GM19351 (cell line): ENCODE measurements around the gene GATAD2B.
"Not testable (repeated sequence)": the region's sequence is repeated elsewhere in the genome, so short reads cannot be mapped to it uniquely, and the experiment has no call there.

Source experiments
- ATAC-seq: cut with Tn5 transposase; IDR thresholded peaks from one replicate; pipeline ENCODE4 v1.9.1; 2021; ENCODE audit warnings: mild to moderate bottlenecking, moderate library complexity; ENCODE audit not compliant: unreplicated experiment

The GATAD2B gene

DNA sequence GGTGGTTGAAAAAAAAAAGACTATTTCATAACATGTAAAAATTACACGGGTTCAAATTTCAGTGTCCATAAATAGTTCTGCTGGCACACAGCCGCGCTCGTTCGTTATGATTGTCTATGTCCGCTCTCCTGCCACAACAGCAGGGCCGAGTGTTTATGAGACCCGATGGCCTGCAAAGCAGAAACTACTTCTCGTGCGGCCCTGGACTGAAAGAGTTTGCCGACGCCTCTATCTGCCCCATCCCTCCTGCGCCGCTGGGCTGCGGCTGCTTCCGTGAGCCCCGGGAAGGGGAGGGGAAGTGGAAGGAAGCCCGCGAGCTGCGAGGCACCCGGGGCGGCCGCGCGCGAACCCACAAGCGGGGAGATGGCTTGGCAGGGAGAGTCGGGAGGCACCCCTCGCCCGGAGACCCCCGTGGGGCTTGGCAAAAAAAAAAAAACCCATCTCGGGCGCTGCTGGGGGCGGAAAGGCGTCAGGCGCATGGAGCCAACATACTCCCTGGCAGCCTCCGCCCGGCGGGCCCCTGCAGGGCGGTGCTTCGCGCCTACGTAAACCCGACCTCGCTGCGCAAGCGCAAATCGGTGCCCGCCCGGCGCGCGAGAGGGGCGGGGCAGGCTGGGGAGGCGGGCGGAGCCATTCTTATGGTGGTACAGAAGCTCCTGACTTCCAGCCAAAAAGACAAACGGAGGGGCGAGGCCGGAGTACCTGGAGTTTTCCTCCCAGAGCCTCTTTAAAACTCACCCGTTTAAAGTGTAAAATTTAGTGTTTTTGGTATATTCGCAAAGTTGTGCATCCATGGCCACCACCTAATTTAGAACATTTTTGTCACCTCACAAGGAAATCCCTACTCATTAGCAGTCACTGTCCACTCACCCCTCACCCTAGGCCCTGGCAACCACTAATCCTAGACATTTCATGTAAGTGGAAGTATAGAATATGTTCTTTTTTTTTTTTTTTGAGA is 139.3 kb downstream of the GATAD2B start:
- peak; percentile 83 for ATAC-seq

DNA sequence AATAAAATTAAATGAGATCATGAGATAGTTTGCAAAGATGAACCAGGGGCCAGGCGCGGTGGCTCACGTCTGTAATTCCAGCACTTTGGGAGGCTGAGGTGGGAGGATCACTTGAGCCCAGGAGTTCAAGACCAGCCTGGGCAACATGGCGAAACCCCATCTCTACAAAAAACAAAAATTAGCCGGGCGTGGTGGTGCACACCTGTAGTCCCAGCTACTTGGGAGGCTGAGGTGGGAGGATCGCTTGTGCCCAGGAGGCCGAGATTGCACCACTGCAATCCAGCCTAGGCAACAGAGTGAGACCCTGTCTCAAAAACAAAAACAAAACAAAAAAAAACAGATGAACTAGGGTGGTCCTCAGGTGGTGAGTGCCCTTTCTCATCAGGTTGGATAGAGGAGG is 140.1 kb downstream of the GATAD2B start:
- not testable (repeated sequence) for ATAC-seq

DNA sequence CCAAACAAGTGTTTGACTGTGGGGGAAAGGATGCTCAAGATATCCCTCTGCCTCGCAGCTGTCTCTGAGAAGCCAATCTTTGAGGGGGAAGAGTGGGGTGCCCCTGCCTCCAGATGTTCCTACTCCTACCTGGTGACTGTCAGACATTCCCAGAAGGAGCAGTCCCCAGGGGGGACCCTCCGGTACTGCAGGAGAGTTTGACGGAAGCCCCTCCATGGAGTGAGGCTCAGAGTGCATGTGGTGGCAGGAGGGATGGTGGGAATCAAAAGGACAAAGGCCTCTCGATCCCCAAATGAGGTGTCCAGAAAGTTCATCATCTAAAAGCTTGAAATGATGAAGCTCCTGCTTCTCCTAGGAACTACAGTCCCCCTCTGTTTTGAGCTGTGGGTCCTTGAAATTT is 142.2 kb downstream of the GATAD2B start:
- ATAC-seq: no peak

DNA sequence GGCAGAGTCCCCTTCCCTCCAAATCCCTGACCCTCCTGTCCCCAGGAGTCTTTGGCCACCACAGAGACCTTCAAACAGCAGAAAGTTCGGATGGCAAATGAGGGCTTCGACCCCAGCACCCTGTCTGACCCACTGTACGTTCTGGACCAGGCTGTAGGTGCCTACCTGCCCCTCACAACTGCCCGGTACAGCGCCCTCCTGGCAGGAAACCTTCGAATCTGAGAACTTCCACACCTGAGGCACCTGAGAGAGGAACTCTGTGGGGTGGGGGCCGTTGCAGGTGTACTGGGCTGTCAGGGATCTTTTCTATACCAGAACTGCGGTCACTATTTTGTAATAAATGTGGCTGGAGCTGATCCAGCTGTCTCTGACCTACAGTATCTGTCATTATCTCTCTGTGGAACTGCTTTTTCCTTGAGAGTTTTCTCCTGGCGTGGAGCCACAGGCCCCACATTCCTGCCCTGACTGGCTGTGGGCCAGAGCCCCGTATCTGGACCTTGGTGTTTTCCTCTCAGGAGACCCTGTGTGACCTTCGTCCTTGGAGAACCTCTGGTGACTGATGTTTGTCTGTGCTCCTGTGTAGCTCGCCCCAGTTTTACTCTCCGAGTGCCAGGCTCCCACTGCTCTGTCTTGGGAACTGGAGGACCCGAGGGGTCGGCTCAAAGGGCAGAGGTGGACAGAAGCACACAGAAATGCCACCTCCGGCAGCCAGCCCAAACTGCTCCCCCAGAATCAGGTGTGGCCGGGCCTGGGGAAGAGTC is 142.8 kb downstream of the GATAD2B start:
- ATAC-seq: no peak

DNA sequence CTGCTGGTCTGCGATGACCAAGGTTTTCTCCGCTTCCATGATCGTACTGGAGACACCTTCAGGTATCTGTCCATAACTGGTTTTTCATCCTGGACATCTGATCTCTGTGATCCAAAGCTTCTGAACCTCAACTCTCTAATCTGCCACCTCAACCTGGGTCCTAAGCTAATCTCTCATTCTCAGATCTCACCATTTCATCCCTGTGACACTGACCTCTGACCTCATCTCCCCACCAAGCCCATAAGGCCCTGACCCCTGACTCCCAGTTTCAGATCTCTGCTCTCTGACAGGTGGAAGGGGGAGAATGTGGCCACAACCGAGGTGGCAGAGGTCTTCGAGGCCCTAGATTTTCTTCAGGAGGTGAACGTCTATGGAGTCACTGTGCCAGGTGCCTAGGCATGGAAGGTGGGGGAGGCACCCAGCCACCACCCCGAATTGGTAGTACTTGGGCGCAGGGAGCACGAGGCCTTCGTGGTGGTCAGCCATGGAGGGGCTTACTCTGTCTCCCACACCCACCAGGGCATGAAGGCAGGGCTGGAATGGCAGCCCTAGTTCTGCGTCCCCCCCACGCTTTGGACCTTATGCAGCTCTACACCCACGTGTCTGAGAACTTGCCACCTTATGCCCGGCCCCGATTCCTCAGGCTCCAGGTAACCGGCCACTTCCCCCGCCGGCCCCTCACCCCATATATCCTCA is 143.8 kb downstream of the GATAD2B start:
- ATAC-seq: no peak

DNA sequence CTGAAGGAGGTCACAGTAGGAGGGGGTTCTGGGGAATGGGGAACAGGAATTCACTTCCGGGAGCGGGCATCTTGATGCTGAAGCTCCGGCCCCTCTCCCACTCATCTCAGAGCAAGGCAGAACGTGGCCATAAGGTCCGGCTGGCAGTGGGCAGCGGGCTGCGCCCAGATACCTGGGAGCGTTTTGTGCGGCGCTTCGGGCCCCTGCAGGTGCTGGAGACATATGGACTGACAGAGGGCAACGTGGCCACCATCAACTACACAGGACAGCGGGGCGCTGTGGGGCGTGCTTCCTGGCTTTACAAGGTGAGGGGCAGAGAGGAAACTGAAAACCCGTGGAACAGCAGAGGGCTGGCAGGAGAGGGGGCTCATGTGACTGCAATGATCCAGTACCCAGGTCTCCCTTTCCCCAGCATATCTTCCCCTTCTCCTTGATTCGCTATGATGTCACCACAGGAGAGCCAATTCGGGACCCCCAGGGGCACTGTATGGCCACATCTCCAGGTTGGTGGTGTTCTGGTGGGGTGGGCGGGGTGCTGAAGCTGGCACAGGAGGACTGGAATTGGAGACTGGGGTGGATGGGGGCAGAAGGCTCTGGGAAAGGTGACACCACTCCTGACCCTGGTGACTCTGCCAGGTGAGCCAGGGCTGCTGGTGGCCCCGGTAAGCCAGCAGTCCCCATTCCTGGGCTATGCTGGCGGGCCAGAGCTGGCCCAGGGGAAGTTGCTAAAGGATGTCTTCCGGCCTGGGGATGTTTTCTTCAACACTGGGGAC is 144.5 kb downstream of the GATAD2B start:
- ATAC-seq: no peak

DNA sequence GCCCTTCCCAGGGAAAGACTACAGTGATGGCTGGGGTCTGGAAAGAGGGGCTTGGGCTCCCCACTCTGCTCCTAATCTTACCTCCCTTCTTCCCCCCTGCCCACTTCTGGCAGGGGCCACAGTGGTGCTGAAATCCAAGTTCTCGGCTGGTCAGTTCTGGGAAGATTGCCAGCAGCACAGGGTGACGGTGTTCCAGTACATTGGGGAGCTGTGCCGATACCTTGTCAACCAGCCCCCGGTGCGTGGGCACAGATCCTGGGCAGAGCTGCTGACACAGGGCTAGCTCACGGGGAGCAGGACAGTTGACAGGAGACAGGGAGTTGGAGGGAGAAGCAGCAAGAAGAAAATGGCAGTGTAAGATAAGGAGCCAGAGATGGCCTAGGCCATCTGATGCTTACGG is 145.1 kb downstream of the GATAD2B start:
- ATAC-seq: no peak

DNA sequence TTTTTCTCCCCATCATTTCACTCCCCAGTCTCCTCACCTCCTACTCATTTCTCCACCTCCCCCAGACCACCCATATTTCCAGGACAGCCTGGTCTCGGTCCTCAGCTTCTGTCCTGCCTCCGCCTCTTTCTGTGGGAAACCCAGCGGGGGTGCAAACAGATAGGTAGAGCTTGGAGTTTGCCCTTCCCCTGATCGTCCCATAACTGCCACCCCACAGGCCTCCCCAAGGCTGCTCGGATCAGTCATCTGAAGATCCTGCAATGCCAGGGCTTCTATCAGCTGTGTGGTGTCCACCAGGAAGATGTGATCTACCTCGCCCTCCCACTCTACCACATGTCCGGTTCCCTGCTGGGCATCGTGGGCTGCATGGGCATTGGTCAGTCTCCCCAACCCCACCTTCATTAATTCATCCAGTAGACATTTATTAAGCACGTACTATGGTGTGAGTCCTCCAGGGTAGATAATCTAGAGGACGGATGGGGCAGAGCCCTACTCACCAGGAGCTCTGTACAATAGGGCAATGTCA is 145.9 kb downstream of the GATAD2B start:
- no peak for ATAC-seq

DNA sequence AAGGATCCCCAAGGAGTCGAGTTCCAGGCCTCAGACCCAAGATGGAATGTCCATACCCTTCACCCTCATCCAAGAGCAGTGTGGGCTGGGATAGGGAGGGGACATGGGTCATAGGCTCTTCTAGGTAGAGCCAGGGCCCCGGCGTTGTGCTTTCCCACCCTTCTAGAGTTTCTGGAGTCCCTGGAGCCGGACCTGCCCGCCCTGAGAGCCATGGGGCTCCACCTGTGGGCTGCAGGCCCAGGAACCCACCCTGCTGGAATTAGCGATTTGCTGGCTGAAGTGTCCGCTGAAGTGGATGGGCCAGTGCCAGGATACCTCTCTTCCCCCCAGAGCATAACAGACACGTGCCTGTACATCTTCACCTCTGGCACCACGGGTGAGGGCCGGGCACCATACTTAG is 146.4 kb downstream of the GATAD2B start:
- no peak for ATAC-seq

DNA sequence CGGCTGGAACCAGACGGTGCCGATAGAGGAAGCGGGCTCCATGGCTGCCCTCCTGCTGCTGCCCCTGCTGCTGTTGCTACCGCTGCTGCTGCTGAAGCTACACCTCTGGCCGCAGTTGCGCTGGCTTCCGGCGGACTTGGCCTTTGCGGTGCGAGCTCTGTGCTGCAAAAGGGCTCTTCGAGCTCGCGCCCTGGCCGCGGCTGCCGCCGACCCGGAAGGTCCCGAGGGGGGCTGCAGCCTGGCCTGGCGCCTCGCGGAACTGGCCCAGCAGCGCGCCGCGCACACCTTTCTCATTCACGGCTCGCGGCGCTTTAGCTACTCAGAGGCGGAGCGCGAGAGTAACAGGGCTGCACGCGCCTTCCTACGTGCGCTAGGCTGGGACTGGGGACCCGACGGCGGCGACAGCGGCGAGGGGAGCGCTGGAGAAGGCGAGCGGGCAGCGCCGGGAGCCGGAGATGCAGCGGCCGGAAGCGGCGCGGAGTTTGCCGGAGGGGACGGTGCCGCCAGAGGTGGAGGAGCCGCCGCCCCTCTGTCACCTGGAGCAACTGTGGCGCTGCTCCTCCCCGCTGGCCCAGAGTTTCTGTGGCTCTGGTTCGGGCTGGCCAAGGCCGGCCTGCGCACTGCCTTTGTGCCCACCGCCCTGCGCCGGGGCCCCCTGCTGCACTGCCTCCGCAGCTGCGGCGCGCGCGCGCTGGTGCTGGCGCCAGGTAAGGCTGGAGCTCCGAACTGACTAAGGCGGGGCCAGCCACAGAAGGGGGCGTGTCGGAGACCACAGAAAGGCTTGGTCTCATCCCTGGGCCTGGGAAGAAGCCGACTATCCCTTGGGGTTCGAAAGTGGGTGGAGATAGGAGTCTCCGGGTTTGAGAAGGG is 147.1 kb downstream of the GATAD2B start:
- ATAC-seq: peak; percentile 64

DNA sequence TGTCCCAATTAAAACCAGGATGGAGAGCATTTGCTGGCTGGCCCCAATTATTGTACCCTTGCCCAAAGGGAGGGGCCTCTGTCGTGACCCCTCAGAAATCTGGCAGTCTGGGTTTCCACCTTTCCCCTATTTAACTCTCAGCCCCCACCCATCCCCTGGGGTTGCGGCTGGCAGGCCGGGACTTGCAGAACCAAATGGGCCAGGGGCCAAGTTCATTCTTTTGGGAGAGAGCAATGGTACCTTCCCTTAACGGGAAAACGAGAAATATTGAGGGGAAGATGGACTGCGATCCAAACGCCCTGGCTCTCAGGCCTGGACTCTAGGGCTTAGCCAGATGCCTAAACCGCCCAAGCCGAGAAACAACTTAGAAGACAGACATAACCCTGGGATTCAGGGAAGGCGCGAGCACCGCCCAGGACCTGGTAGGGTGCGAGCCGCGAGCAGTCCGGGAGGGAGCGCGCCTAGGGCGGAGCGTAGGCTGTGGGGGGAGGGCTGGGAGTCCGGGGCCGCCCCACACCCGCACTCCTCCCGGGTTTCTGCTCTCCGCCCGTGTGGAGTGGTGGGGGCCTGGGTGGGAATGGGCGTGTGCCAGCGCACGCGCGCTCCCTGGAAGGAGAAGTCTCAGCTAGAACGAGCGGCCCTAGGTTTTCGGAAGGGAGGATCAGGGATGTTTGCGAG is 147.9 kb downstream of the GATAD2B start, which contains the start of gene SLC27A3:
Gene SLC27A3, plus strand, starts transcription at position 628 of the 678 bp plus-strand sequence. CDS start 91 bp downstream, outside the sequence.
- ATAC-seq: peak; percentile 26

DNA sequence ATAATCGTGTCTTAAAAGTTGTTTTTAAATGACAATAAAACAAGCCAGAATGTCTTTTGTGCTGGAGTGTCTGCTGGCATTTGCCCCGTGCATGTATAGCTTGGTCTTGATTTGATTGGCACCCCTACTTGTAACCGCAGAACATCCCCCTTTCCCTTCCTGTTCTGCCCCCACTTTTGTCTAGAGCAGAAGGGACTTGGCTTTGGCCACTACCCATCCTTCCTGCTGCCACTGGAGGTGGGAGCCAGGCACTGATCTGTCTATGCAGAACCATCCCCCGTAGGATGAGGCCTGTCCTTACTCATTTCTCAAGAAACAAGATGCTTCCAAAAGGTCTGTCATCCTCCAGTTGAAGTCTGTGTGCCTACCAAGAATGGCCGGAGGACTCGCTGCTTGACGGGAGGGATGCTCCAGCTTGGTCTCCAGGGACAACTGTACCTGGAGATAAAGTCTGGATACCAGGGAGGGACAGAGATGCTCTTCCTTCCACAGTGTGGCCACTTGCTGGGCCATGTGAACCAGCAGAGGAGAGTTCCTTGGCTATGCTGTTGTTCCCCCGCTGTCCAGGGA is 148.7 kb downstream of the GATAD2B start:
- no peak for ATAC-seq

DNA sequence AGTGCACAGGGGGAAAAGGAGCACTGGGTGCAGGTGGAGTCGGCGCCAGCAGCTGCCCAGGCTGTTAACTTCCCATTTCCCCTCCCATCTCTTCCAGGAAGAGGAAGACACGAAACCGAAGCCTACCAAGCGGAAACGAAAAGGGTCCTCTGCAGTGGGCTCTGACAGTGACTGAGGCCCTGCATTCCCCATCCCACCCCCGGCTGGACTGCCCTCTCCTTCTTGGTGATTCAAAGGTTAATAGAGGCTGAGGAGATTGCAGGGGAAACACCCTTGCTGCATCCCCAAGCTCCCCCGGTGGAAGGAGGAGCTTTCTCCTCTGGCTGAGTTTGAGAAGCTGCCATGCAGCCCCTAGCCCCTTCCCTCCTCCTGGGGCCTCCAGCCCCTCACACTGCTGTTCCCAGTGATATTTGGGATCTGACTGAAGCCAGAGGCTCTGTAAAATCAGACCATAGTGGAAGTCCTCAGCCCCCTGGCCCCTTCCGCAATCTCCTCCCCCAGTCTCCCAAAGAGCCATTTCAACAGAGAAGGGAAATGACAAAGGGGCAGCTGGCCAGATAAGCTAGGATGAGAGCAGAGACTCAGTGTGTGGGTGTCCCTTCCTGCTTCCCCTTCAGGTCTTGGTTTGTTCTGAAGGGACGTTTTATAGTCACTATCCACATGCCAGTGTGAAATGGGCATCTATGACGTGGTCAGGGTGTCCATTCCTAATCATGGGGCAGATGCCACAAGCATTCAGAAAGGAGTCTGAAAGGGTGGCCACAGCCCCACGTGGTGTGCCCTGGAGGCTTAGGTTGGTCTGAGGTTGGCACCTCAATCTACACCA is 149.5 kb downstream of the GATAD2B start:
- no peak for ATAC-seq

DNA sequence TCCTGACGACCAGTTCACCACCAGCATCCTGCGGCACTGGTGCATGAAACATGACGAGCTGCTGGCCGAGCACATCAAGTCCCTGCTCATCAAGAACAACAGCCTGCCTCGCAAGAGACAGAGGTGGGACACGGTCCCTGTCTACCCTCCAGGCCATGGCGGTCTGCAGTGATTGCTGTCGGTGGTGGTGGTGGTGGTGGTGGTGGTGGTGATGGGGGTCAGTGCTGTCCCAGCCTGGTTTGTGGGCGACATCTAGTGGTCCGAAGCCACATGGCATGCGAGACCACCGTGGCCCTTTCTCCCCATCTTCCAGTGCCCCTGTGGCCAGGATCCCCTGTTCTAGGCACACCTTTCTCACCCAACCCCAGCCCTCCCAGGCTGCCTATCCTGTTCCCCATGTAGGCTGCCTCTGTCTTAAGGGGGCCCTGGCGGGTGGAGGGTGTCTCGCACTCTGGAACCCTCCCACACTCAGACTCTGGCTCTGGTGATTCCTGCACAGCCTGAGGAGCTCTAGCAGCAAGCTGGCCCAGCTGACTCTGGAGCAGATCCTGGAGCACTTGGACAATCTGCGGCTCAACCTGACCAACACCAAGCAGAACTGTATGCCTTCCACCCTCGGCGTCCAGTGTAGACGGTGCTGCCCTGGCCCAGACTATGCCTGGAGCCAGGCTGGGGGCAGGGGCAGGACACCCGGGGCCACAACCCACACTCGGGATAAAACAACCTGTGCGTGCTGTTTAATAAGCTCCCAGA is 150.8 kb downstream of the GATAD2B start:
- no peak for ATAC-seq

DNA sequence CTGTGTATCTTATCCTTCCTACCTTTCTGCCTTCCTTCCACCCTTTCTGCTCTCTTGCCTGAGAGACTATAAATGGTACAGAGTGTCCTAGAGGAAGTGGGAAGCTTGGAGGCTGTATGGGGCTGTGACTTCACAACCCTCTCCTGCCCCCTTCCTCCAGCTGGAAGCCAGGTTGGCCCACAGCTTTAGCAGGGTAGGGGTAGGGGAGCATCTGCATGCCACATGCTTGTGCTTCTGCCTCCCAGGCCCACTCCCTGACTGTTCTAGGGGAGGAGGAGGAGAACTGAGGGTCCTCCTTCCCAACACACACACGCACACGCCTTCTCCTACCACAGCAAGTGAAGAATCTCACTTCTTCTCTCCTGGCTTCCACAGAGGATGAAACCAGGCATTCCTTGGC is 151.5 kb downstream of the GATAD2B start:
- no peak for ATAC-seq

DNA sequence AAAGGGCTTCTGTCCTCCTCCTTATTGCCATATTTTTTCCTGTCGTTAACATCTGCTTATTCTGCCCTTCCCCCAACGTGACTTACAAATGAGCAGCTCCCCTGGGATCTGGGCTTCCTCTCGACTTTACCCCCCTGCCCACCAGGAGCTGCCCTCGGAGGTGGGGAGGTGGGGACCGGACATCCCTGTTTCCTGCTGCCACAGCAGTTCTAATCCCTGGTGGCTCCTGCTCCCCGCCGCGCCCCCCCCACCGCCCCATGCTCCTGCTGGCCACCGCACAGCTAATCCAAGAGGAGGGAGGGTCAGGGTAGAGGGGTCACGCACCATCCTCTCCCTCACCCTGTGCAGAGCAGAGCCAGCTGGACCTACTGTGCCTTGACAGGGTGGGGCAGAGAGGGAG is 152.0 kb downstream of the GATAD2B start:
- ATAC-seq: no peak

DNA sequence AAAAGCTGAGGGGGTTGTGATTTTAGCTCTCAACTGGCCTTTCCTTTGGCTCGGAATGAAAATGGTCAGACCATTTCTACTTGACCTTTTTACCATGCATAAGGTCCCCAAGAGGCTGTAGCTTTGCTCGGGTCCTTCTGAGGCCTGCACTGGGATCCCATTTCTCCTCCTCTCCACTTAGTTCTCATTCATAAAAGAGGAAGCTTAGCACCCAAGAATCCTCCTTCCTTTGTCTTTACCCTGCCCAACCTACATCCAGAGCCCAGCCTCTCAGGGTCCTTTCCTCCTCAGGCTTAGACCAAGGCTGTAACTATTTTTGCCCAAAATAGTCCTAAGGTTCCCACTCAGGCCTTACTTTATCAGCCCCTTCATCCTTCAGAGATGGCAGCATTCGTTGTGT is 153.6 kb downstream of the GATAD2B start:
- ATAC-seq: no peak
